ENCODE results near the gene CCR4. TPM values are rescaled to one million over a fixed set of nuclear protein-coding genes. Genes with fewer than 3 reads are reported as not detected.

CCR4 gene
- total RNA-seq, 1 experiment from 2014 or later: 0.22 TPM

- TF ChIP-seq, protein P1, sequence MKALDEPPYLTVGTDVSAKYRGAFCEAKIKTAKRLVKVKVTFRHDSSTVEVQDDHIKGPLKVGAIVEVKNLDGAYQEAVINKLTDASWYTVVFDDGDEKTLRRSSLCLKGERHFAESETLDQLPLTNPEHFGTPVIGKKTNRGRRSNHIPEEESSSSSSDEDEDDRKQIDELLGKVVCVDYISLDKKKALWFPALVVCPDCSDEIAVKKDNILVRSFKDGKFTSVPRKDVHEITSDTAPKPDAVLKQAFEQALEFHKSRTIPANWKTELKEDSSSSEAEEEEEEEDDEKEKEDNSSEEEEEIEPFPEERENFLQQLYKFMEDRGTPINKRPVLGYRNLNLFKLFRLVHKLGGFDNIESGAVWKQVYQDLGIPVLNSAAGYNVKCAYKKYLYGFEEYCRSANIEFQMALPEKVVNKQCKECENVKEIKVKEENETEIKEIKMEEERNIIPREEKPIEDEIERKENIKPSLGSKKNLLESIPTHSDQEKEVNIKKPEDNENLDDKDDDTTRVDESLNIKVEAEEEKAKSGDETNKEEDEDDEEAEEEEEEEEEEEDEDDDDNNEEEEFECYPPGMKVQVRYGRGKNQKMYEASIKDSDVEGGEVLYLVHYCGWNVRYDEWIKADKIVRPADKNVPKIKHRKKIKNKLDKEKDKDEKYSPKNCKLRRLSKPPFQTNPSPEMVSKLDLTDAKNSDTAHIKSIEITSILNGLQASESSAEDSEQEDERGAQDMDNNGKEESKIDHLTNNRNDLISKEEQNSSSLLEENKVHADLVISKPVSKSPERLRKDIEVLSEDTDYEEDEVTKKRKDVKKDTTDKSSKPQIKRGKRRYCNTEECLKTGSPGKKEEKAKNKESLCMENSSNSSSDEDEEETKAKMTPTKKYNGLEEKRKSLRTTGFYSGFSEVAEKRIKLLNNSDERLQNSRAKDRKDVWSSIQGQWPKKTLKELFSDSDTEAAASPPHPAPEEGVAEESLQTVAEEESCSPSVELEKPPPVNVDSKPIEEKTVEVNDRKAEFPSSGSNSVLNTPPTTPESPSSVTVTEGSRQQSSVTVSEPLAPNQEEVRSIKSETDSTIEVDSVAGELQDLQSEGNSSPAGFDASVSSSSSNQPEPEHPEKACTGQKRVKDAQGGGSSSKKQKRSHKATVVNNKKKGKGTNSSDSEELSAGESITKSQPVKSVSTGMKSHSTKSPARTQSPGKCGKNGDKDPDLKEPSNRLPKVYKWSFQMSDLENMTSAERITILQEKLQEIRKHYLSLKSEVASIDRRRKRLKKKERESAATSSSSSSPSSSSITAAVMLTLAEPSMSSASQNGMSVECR (CRISPR knock-in tag; IDR thresholded peaks at IDR 0.05; ENCODE audit: borderline replicate concordance): peak; percentile 49; the same call in 1 of the 2 replicates
- TF ChIP-seq, protein P2, sequence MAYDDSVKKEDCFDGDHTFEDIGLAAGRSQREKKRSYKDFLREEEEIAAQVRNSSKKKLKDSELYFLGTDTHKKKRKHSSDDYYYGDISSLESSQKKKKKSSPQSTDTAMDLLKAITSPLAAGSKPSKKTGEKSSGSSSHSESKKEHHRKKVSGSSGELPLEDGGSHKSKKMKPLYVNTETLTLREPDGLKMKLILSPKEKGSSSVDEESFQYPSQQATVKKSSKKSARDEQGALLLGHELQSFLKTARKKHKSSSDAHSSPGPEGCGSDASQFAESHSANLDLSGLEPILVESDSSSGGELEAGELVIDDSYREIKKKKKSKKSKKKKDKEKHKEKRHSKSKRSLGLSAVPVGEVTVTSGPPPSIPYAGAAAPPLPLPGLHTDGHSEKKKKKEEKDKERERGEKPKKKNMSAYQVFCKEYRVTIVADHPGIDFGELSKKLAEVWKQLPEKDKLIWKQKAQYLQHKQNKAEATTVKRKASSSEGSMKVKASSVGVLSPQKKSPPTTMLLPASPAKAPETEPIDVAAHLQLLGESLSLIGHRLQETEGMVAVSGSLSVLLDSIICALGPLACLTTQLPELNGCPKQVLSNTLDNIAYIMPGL (CRISPR knock-in tag; IDR thresholded peaks at IDR 0.05): peak; percentile 50; the same call in 1 of the 2 replicates
- TF ChIP-seq ETV6 (CRISPR knock-in tag; IDR thresholded peaks at IDR 0.05) (peak; percentile 54; the same call in 1 of the 2 replicates), MYBL2 (CRISPR knock-in tag; IDR thresholded peaks at IDR 0.05) (0 out of 2 replicates have a peak, but pooled peaks have one; percentile 37), NFATC4 (CRISPR knock-in tag; IDR thresholded peaks at IDR 0.05) (peak; percentile 84), FOXP1 (CRISPR knock-in tag; IDR thresholded peaks at IDR 0.05; ENCODE audit: borderline replicate concordance) (peak; percentile 63; the same call in 1 of the 2 replicates), PRRX2 (CRISPR knock-in tag; IDR thresholded peaks at IDR 0.05) (0 out of 2 replicates have a peak, but pooled peaks have one; percentile 35), TEAD1 (CRISPR knock-in tag; IDR thresholded peaks at IDR 0.05) (peak; percentile 76; the same call in 1 of the 2 replicates)
- TF ChIP-seq, protein P3, sequence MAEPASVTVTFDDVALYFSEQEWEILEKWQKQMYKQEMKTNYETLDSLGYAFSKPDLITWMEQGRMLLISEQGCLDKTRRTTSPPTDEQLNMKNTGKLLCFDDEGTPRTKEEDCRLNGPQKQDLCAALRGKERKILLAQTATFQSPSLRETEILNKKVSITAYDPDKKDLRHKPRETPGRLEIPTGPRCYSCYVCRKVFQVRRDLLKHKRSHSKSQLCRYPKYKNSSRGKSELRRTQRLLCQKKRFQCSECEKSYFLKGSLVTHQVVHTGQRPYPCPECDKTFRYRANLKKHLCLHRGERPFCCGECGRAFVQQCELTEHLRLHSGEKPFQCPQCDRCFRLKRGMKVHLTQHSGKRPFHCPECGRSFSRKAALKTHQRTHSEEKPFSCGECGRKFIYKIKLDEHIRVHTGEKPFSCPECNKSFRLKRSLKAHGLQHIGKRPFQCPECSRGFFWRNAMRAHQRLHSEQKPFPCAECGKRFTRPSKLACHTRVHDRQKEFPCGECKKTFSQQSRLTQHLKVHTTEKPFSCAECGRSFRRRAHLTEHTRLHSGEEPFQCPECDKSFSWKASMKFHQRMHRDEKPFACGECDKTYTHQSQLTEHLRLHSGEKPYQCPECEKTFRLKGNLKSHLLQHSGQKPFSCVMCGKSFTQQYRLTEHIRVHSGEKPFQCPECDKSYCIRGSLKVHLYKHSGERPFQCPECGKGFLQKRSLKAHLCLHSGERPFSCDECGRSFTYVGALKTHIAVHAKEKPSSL (CRISPR knock-in tag; conservative IDR thresholded peaks at IDR 0.05): 0 out of 2 replicates have a peak, but pooled peaks have one; percentile 20
Measured at GRCh38 chr3:32902887-32903371, 48.5 kb upstream of the CCR4 start (continued).

DNA sequence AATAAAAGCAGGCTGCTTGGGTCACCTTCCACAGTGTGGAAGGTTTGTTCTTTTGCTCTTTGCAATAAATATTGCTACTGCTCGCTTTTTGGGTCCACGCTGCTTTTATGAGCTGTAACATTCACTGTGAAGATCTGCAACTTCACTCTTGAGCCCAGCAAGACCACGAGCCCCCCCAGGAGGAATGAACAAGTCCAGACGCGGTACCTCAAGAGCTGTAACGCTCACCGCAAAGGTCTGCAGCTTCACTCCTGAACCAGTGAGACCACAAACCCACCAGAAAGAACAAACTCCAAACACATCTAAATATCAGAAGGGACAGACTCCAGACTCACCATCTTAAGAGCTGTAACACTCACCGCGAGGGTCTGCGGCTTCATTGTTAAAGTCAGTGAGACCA is 47.5 kb upstream of the CCR4 start:
- POLR2A ChIA-PET: interaction anchor here (0.7 kb wide), 1 partner anchor 466 kb away, joined by 3 read pairs; no protein-coding TSS in a partner anchor
- H3K4me3 Mint-ChIP-seq: no peak overlapping the region
- TF ChIP-seq, protein P3 (CRISPR knock-in tag; conservative IDR thresholded peaks at IDR 0.05): no peak
- no peak for TF ChIP-seq TP53 (CRISPR knock-in tag; IDR thresholded peaks at IDR 0.05)
- no peak for TF ChIP-seq PRRX2 (CRISPR knock-in tag; IDR thresholded peaks at IDR 0.05)
- TF ChIP-seq, protein P4, sequence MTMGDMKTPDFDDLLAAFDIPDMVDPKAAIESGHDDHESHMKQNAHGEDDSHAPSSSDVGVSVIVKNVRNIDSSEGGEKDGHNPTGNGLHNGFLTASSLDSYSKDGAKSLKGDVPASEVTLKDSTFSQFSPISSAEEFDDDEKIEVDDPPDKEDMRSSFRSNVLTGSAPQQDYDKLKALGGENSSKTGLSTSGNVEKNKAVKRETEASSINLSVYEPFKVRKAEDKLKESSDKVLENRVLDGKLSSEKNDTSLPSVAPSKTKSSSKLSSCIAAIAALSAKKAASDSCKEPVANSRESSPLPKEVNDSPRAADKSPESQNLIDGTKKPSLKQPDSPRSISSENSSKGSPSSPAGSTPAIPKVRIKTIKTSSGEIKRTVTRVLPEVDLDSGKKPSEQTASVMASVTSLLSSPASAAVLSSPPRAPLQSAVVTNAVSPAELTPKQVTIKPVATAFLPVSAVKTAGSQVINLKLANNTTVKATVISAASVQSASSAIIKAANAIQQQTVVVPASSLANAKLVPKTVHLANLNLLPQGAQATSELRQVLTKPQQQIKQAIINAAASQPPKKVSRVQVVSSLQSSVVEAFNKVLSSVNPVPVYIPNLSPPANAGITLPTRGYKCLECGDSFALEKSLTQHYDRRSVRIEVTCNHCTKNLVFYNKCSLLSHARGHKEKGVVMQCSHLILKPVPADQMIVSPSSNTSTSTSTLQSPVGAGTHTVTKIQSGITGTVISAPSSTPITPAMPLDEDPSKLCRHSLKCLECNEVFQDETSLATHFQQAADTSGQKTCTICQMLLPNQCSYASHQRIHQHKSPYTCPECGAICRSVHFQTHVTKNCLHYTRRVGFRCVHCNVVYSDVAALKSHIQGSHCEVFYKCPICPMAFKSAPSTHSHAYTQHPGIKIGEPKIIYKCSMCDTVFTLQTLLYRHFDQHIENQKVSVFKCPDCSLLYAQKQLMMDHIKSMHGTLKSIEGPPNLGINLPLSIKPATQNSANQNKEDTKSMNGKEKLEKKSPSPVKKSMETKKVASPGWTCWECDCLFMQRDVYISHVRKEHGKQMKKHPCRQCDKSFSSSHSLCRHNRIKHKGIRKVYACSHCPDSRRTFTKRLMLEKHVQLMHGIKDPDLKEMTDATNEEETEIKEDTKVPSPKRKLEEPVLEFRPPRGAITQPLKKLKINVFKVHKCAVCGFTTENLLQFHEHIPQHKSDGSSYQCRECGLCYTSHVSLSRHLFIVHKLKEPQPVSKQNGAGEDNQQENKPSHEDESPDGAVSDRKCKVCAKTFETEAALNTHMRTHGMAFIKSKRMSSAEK (CRISPR knock-in tag; IDR thresholded peaks at IDR 0.05; ENCODE audit: borderline replicate concordance): no peak
- TF ChIP-seq, protein P5, sequence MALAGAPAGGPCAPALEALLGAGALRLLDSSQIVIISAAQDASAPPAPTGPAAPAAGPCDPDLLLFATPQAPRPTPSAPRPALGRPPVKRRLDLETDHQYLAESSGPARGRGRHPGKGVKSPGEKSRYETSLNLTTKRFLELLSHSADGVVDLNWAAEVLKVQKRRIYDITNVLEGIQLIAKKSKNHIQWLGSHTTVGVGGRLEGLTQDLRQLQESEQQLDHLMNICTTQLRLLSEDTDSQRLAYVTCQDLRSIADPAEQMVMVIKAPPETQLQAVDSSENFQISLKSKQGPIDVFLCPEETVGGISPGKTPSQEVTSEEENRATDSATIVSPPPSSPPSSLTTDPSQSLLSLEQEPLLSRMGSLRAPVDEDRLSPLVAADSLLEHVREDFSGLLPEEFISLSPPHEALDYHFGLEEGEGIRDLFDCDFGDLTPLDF (CRISPR knock-in tag; IDR thresholded peaks at IDR 0.05): no peak
- TF ChIP-seq ZSCAN18 (CRISPR knock-in tag; IDR thresholded peaks at IDR 0.05): no peak
- no peak for TF ChIP-seq CBFB (CRISPR knock-in tag; IDR thresholded peaks at IDR 0.05; ENCODE audit: low read depth)

More for the DNA sequence above, 47.5 kb upstream of the CCR4 start:
- ATAC-seq: no peak
- peaks cover 18% of the 10 kb centered on the region for H3K9me3 Mint-ChIP-seq
- H3K4me1 Mint-ChIP-seq: peaks cover 10% of the 10 kb centered on the region; the same call in 1 of the 2 replicates
- no peaks in the 10 kb centered on the region for H3K27me3 Mint-ChIP-seq (ENCODE audit: low read depth)
- CTCF ChIA-PET: interaction anchor here (1.9 to 2.5 kb wide), 3 partner anchors 31 to 122 kb away, joined by 7 to 14 read pairs (median 8); no protein-coding TSS in a partner anchor
- H3K36me3 Mint-ChIP-seq: peaks cover 21% of the 10 kb centered on the region
- H3K27ac Mint-ChIP-seq: peak overlapping the region; percentile 85; the same call in 1 of the 2 replicates
- no peak for DNase-seq (ENCODE audit: low spot score)
